GM06990 (cell line): ENCODE data around the gene APRT.

Source experiments
- DNase-seq: peaks from one replicate; pipeline ENCODE4 v3.0.0-alpha.2; 2011; ENCODE audit not compliant: insufficient read length; ENCODE audit errors: extremely low read depth
- H3K27me3 ChIP-seq: replicated peaks from 2 replicates; pipeline ENCODE4 v1.6.0; 2011; ENCODE audit warnings: low read length; ENCODE audit not compliant: control insufficient read depth, insufficient read depth
- H3K36me3 ChIP-seq: 2 replicates; pipeline ENCODE4 v1.5.1; 2011; ENCODE audit warnings: low read length; ENCODE audit not compliant: control insufficient read depth, insufficient read depth
- H3K4me3 ChIP-seq: replicated peaks from 2 replicates; pipeline ENCODE4 v1.5.1; 2011; ENCODE audit warnings: low read depth, mild to moderate bottlenecking, control low read depth, low read length
- TF ChIP-seq, protein P1 (sequence below): IDR thresholded peaks from 2 replicates; pipeline ENCODE4 v1.5.1; 2011; ENCODE audit warnings: low read length, control low read depth, mild to moderate bottlenecking, inconsistent platforms; ENCODE audit not compliant: insufficient read depth, poor library complexity, severe bottlenecking

Gene APRT

DNA sequence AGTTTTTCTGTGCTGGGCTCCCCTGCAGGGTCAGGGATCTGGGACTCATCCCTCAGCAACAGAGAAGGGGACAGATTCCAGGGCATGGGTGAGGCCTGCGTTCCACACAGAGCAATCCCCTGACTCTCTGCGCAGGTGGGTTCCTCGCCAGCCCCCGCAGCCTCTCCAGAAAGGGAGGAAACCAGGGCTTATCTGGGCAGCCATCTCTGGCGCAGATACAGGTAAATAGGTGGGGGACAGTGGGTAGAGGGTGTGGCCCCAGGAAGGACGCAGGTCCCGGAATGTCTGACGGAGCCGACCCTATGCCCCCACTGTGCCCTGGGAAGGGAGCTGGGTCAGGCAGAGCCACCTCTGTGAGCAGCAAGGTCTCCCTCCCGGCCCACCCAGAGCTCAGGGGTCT lies 49.9 kb downstream of the APRT start:
- TF ChIP-seq, protein P1, sequence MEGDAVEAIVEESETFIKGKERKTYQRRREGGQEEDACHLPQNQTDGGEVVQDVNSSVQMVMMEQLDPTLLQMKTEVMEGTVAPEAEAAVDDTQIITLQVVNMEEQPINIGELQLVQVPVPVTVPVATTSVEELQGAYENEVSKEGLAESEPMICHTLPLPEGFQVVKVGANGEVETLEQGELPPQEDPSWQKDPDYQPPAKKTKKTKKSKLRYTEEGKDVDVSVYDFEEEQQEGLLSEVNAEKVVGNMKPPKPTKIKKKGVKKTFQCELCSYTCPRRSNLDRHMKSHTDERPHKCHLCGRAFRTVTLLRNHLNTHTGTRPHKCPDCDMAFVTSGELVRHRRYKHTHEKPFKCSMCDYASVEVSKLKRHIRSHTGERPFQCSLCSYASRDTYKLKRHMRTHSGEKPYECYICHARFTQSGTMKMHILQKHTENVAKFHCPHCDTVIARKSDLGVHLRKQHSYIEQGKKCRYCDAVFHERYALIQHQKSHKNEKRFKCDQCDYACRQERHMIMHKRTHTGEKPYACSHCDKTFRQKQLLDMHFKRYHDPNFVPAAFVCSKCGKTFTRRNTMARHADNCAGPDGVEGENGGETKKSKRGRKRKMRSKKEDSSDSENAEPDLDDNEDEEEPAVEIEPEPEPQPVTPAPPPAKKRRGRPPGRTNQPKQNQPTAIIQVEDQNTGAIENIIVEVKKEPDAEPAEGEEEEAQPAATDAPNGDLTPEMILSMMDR = no peak
- DNase-seq = no peak
- H3K4me3 ChIP-seq = no peak overlapping the region
- H3K36me3 ChIP-seq = peaks cover 8% of the 10 kb centered on the region
- H3K27me3 ChIP-seq = no peaks in the 10 kb centered on the region

DNA sequence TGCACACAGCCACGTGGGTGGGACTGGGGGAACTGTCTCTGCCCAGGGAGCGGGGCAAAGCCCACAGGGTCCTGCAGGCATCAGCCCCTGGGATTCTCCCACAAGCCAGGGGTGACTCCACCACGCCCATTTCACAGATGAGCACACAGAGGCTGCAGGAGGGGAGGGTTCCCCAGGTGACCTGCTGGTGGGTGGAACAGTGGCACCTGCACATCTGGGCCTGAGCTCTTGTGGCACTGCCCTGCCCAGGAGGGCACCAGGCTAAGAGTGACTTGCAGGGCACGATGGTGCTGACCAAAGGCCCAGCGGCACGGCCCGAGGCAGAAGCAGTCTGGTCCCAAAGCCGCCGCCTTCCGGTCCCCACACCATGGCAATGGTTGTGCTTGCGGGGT lies 50.6 kb downstream of the APRT start:
- peaks cover 8% of the 10 kb centered on the region for H3K36me3 ChIP-seq
- H3K4me3 ChIP-seq = no peak overlapping the region
- DNase-seq = no peak
- TF ChIP-seq, protein P1 = no peak
- no peaks in the 10 kb centered on the region for H3K27me3 ChIP-seq

DNA sequence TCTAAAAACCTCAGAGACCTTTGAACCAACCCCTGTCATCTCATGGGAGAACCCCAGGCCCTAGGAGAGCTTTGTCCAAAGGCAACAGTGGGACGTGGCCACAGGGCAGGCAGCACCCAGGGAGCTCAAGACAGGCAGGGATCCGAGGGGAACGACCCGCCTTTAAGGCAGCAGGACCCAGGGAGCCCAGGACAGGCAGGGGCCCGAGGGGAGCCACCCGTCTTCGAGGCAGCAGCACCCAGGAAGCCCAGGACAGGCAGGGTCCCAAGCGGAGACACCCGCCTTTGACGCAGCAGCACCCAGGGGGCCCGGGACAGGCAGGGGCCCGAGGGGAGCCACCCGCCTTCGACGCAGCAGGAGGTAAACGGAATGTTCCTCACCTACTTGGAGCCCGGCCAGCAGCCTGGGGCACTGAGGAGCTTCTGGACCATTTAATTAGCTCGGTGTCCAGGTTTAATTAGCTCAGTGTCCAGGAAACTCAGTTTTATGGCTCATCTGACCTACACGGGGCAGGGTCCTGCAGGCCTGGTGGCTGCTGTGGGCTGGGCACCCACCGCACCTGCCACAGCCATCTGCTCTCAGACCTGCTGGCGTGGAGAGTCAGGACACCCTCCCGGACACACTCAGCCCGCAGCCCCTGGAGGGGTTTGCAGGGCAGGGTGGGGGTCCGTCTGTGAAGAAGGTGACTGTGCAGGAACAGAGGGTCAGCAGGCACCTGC lies 51.1 kb downstream of the APRT start:
- H3K4me3 ChIP-seq = no peak overlapping the region
- no peaks in the 10 kb centered on the region for H3K27me3 ChIP-seq
- no peak for DNase-seq
- peaks cover 8% of the 10 kb centered on the region for H3K36me3 ChIP-seq
- TF ChIP-seq, protein P1 = no peak

DNA sequence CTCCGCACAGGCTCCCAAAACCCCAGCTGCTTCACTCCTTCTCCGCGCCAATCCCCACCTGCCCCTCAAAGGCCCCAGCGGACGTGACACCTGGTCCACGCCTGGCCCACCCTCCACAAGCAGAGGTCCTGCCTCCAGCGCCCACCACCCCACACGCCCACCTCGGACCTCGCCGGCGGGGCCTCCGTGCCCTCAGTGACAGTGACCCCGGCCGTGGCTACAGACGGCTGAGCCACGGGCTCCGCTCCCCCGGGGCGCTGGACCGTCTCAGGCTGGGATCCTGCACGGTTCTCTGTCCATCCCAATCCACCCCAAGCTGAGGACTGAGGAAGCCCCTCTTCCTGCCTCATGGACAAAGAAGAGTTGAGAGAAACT lies 51.8 kb downstream of the APRT start:
- TF ChIP-seq, protein P1 = no peak
- Histone ChIP-seq H3K4me3 (no peak overlapping the region), H3K36me3 (peaks cover 8% of the 10 kb centered on the region), H3K27me3 (no peaks in the 10 kb centered on the region)
- no peak for DNase-seq
